Measurements from ENCODE around the gene ILF3.

- TF ChIP-seq POLR2A (IDR thresholded peaks at IDR 0.05): no peak
- peak in 1 of 3 experiments; percentile 6 for TF ChIP-seq CTCF (IDR thresholded peaks at IDR 0.05)
Measured at GRCh38 chr19:10695401-10696398, 41.6 kb downstream of the ILF3 start.
